Measurements from ENCODE around the gene OR2W3. TPM values are rescaled to one million over a fixed set of nuclear protein-coding genes. Genes with fewer than 3 reads are reported as not detected.

The OR2W3 gene
- total RNA-seq, 1 donor, result 0.86 TPM

DNA sequence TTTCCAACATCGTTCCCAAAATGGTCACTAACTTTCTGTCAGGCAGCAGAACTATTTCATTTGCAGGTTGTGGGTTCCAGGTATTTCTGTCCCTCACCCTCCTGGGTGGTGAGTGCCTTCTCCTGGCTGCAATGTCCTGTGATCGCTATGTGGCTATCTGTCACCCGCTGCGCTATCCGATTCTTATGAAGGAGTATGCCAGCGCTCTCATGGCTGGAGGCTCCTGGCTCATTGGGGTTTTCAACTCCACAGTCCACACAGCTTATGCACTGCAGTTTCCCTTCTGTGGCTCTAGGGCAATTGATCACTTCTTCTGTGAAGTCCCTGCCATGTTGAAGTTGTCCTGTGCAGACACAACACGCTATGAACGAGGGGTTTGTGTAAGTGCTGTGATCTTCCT is 38.6 kb downstream of the OR2W3 start:
- TF ChIP-seq, protein P1, sequence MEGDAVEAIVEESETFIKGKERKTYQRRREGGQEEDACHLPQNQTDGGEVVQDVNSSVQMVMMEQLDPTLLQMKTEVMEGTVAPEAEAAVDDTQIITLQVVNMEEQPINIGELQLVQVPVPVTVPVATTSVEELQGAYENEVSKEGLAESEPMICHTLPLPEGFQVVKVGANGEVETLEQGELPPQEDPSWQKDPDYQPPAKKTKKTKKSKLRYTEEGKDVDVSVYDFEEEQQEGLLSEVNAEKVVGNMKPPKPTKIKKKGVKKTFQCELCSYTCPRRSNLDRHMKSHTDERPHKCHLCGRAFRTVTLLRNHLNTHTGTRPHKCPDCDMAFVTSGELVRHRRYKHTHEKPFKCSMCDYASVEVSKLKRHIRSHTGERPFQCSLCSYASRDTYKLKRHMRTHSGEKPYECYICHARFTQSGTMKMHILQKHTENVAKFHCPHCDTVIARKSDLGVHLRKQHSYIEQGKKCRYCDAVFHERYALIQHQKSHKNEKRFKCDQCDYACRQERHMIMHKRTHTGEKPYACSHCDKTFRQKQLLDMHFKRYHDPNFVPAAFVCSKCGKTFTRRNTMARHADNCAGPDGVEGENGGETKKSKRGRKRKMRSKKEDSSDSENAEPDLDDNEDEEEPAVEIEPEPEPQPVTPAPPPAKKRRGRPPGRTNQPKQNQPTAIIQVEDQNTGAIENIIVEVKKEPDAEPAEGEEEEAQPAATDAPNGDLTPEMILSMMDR (IDR thresholded peaks at IDR 0.05; ENCODE audit: insufficient read depth, low read depth, low read length), result no peak
- no peak overlapping the region for H3K4me3 ChIP-seq (ENCODE audit: low read depth, low read length)
- no peak for DNase-seq (ENCODE audit: low read depth)

DNA sequence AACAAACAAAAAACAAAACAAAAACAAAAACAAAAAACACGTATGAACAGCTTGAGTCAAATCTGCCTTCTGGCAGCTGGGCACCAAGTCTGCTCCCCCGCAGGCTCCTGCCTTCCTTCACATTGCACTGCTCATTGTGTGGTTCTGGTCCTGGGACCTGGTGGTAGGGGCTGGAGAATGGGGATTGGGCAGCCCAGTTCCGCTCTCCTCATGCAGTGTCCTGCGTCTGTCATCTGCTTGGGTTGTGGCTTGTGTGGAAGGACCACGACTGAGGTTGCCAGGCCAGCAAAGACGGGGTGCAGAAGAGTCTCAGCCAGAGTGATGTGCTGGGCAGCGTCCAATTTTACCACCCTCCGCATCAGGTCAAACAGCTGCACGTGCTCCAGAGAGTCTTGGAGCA is 40.4 kb downstream of the OR2W3 start:
- H3K4me3 ChIP-seq (ENCODE audit: low read depth, low read length), result no peak overlapping the region
- TF ChIP-seq, protein P1 (IDR thresholded peaks at IDR 0.05; ENCODE audit: insufficient read depth, low read depth, low read length), result no peak
- DNase-seq (ENCODE audit: low read depth), result no peak

DNA sequence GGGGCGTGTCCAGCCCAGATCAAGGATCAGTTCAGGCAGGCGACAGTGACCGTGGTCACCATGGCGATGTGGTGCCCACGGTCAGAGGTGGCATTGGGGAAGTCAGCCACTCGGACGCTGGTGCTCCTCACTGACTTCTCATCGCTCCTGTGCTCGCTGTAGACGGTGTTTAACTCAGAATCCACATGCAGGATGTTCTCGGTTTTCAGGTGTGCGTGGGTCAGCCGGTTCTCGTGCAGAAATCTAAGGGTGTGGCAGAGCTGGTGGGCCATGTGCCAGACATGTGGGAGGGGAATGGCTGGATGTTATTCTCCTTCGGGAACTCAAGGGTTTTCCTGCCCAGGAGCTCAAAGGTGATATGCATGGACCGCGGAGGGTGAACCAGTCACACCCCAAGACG is 41.0 kb downstream of the OR2W3 start:
- H3K4me3 ChIP-seq (ENCODE audit: low read depth, low read length), result no peak overlapping the region
- DNase-seq (ENCODE audit: low read depth), result no peak
- TF ChIP-seq, protein P1 (IDR thresholded peaks at IDR 0.05; ENCODE audit: insufficient read depth, low read depth, low read length), result no peak

DNA sequence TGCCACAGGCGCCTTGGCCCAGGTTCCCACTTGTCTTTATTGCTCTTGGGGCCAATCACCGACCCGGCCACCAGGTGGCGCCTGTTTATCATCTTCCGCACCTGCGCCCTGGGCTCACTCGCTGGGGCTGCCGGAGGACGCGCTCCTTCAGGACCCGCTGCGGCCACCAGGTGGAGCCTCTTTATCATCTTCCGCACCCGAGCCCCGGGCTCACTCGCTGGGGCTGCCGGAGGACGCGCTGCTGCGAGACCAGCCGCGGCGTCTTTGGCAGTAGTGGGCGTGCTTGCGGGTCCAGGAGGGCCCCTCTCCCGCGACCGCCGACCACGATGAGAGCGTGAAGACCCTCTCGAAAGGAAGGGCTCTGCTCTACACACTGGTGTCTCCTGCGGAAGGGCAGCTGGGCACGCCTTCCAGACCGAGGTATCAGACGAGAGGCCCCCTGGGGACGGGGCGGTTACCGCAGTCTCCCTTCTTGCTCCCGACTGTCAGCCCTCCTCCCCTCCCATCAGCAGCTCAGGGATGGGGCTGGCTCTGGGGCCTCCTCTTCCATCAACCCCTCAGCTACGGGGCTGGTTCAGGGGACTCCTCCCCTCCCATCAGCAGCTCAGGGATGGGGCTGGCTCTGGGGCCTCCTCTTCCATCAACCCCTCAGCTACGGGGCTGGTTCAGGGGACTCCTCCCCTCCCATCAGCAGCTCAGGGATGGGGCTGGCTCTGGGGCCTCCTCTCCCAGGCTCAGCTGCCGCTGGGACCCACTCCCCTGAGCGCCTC is 41.8 kb downstream of the OR2W3 start:
- TF ChIP-seq, protein P1 (IDR thresholded peaks at IDR 0.05; ENCODE audit: insufficient read depth, low read depth, low read length), result peak; percentile 57
- DNase-seq (ENCODE audit: low read depth), result peak; percentile 48
- peak overlapping the region; percentile 50 for H3K4me3 ChIP-seq (ENCODE audit: low read depth, low read length)

DNA sequence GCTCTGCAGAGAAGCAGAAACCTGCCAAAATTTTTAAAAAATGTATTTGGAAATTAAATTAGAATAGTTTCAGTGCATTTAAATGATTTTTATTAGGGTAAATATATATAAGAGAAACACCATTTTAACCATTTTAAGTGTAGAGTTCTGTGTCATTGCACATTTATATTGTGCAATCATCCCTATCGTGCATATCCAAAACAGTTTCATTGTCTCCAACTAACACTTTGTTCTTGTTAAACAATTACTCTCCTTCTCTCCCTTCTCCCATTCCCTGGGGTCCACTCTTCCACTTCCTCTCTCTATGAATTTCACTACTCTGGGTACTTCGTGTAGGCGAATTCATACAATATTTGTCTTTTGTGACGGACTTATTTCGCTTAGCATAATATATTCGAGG is 47.2 kb downstream of the OR2W3 start:
- DNase-seq (ENCODE audit: low read depth), result no peak
- H3K4me3 ChIP-seq (ENCODE audit: low read depth, low read length), result no peak overlapping the region

More for the DNA sequence above, 47.2 kb downstream of the OR2W3 start:
- TF ChIP-seq, protein P1 (IDR thresholded peaks at IDR 0.05; ENCODE audit: insufficient read depth, low read depth, low read length), result no peak

Other genes with a start within 250 kb of the OR2W3 start
- not detected in 2 replicates for gene OR13G1, start 215.8 kb upstream of the OR2W3 start, total RNA-seq
- not detected in 2 replicates for gene OR6F1, start 178.9 kb upstream of the OR2W3 start, total RNA-seq
- not detected in 2 replicates for gene OR14K1, start 157.0 kb upstream of the OR2W3 start, total RNA-seq
- gene OR14A2, start 147.4 kb upstream of the OR2W3 start, total RNA-seq, result not detected in 2 replicates
- gene OR1C1, start 135.0 kb upstream of the OR2W3 start, total RNA-seq, result not detected in 2 replicates
- gene OR14A16, start 71.5 kb upstream of the OR2W3 start, total RNA-seq, result not detected in 2 replicates
- not detected in 2 replicates for gene OR11L1, start 53.7 kb upstream of the OR2W3 start, total RNA-seq
- 0.97 and 3.5 TPM in 2 replicates for gene TRIM58, start 38.4 kb upstream of the OR2W3 start, total RNA-seq
- gene OR2T8, start 24.7 kb downstream of the OR2W3 start, total RNA-seq, result not detected in 2 replicates
- not detected in 2 replicates for gene OR2AJ1, start 29.3 kb downstream of the OR2W3 start, total RNA-seq
- not detected in 2 replicates for gene OR2L8, start 53.3 kb downstream of the OR2W3 start, total RNA-seq
- gene OR2AK2, start 69.6 kb downstream of the OR2W3 start, total RNA-seq, result under 0.01 TPM in 1 of 2 replicates, not detected in the other
- not detected in 2 replicates for gene OR2L5, start 118.1 kb downstream of the OR2W3 start, total RNA-seq
- under 0.01 TPM in 1 of 2 replicates, not detected in the other for gene OR2L2, start 134.5 kb downstream of the OR2W3 start, total RNA-seq
- not detected in 2 replicates for gene OR2L3, start 151.2 kb downstream of the OR2W3 start, total RNA-seq
- gene OR2L13, start 199.6 kb downstream of the OR2W3 start, total RNA-seq, result not detected in 2 replicates
- gene OR2M5, start 249.6 kb downstream of the OR2W3 start, total RNA-seq, result not detected in 2 replicates

Data from fibroblast of villous mesenchyme (primary cell).